GM19324 (cell line): Measurements from ENCODE around the gene MLLT6.

Experiments
- ATAC-seq: cut with Tn5 transposase; IDR thresholded peaks from one replicate; pipeline ENCODE4 v1.9.1; 2021; ENCODE audit warnings: mild to moderate bottlenecking, moderate library complexity; ENCODE audit not compliant: unreplicated experiment, low FRiP score

Gene MLLT6

GRCh38 chr17:38674749-38675615 lies 30.1 kb upstream of the MLLT6 start, which contains the start of gene EPOP:
Gene EPOP (minus strand): TSS chr17:38674957. CDS start chr17:38674495, 462 bp downstream.
- ATAC-seq: peak; percentile 60

- no peak for ATAC-seq
Observed at GRCh38 chr17:38676706-38677504, 28.2 kb upstream of the MLLT6 start.

GRCh38 chr17:38677819-38678218 lies 27.3 kb upstream of the MLLT6 start:
- no peak for ATAC-seq

GRCh38 chr17:38681096-38681495 lies 24.0 kb upstream of the MLLT6 start:
- ATAC-seq: no peak

- ATAC-seq: no peak
Observed at GRCh38 chr17:38685491-38685890, 19.6 kb upstream of the MLLT6 start.

GRCh38 chr17:38687286-38687685 lies 17.8 kb upstream of the MLLT6 start:
- ATAC-seq: no peak

- ATAC-seq: no peak
Observed at GRCh38 chr17:38690386-38690785, 14.7 kb upstream of the MLLT6 start.

- ATAC-seq: no peak
Observed at GRCh38 chr17:38691154-38691553, 13.9 kb upstream of the MLLT6 start.

GRCh38 chr17:38693700-38694329 lies 11.3 kb upstream of the MLLT6 start:
- no peak for ATAC-seq

GRCh38 chr17:38697061-38697820 lies 7.8 kb upstream of the MLLT6 start:
- no peak for ATAC-seq

- ATAC-seq: no peak
Observed at GRCh38 chr17:38698760-38699159, 6.3 kb upstream of the MLLT6 start.

GRCh38 chr17:38701504-38702165 lies 3.4 kb upstream of the MLLT6 start:
- ATAC-seq: peak; percentile 4

GRCh38 chr17:38702166-38702915 lies 2.7 kb upstream of the MLLT6 start:
- ATAC-seq: peak; percentile 40

GRCh38 chr17:38702916-38703741 lies 1.9 kb upstream of the MLLT6 start:
- ATAC-seq: peak; percentile 3

GRCh38 chr17:38703742-38704605 lies 1.1 kb upstream of the MLLT6 start:
- ATAC-seq: peak; percentile 30

GRCh38 chr17:38705523-38705802 lies 390 bp downstream of the MLLT6 start:
- ATAC-seq: no peak

- no peak for ATAC-seq
Observed at GRCh38 chr17:38705803-38706504, 881 bp downstream of the MLLT6 start.
